NCI-H2196 (cell line): ENCODE results near the gene KIF26A.
"Not testable (repeated sequence)": the region's sequence is repeated elsewhere in the genome, so short reads cannot be mapped to it uniquely, and the experiment has no call there.

Experiments
- DNase-seq: peaks from one replicate; lab custom pipeline; 2025; ENCODE audit not compliant: unreplicated experiment; lab: John Stamatoyannopoulos, UW

KIF26A gene

GRCh38 chr14:104142946-104143470 is 4.6 kb downstream of the KIF26A start:
- no peak for DNase-seq

GRCh38 chr14:104143521-104144452 is 5.4 kb downstream of the KIF26A start:
- no peak for DNase-seq

GRCh38 chr14:104144453-104144790 is 6.0 kb downstream of the KIF26A start:
- DNase-seq: no peak

- DNase-seq: no peak
Measured at GRCh38 chr14:104144911-104145825, 6.8 kb downstream of the KIF26A start.

GRCh38 chr14:104145826-104146601 is 7.6 kb downstream of the KIF26A start:
- no peak for DNase-seq

- DNase-seq: no peak
Measured at GRCh38 chr14:104146651-104147345, 8.4 kb downstream of the KIF26A start.

- DNase-seq: no peak
Measured at GRCh38 chr14:104147346-104148125, 9.1 kb downstream of the KIF26A start.

- DNase-seq: no peak
Measured at GRCh38 chr14:104148433-104149277, 10.3 kb downstream of the KIF26A start.

GRCh38 chr14:104149278-104149595 is 10.8 kb downstream of the KIF26A start:
- DNase-seq: no peak

- peak; percentile 2 for DNase-seq
Measured at GRCh38 chr14:104149617-104150135, 11.3 kb downstream of the KIF26A start.

- peak; percentile 10 for DNase-seq
Measured at GRCh38 chr14:104150136-104151025, 12.0 kb downstream of the KIF26A start.

- no peak for DNase-seq
Measured at GRCh38 chr14:104151026-104151381, 12.6 kb downstream of the KIF26A start.

- DNase-seq: no peak
Measured at GRCh38 chr14:104151566-104152245, 13.3 kb downstream of the KIF26A start.

GRCh38 chr14:104152246-104152575 is 13.8 kb downstream of the KIF26A start:
- DNase-seq: no peak

- no peak for DNase-seq
Measured at GRCh38 chr14:104152686-104153393, 14.5 kb downstream of the KIF26A start.

GRCh38 chr14:104153394-104153755 is 15.0 kb downstream of the KIF26A start:
- not testable (repeated sequence) for DNase-seq

GRCh38 chr14:104154246-104154645 is 15.9 kb downstream of the KIF26A start:
- DNase-seq: no peak
